Activated CD4-positive, alpha-beta T cell treated with anti-CD3 and anti-CD28 coated beads for 36 hours (primary cell): ENCODE measurements around the gene KLHL5. TPM values are rescaled to one million over a fixed set of nuclear protein-coding genes. Genes with fewer than 3 reads are reported as not detected.

ENCODE experiments used
- ATAC-seq: fragments of 200-7000 bp; cut with Tn5 transposase; one replicate; pipeline ENCODE4 v1.10.0; 2021; ENCODE audit warnings: mild to moderate bottlenecking, moderate library complexity
- CTCF ChIA-PET: fragments of 350-600 bp; sonication (Branson Sonifier 250); formaldehyde crosslinking; loops from one replicate; lab custom pipeline; 2021; ENCODE audit warnings: antibody characterized with exemption; lab: Charles Lee
- POLR2A ChIA-PET: fragments of 350-600 bp; sonication (Branson Sonifier 250); formaldehyde crosslinking; loops from one replicate; lab custom pipeline; 2021; ENCODE audit warnings: antibody characterized with exemption, inconsistent platforms; lab: Charles Lee
- DNase-seq: peaks from one replicate; pipeline ENCODE4 v3.0.0-alpha.2; 2020
- H3K27ac Mint-ChIP-seq: one replicate; pipeline ENCODE4 v1.8.0; 2021; ENCODE audit warnings: mixed read lengths
- H3K27me3 Mint-ChIP-seq: one replicate; pipeline ENCODE4 v1.8.0; 2021; ENCODE audit warnings: mixed read lengths
- H3K36me3 Mint-ChIP-seq: one replicate; pipeline ENCODE4 v1.8.0; 2021; ENCODE audit warnings: low read depth, mixed read lengths
- H3K4me1 Mint-ChIP-seq: one replicate; pipeline ENCODE4 v1.8.0; 2021; ENCODE audit warnings: mixed read lengths
- H3K4me3 Mint-ChIP-seq: one replicate; pipeline ENCODE4 v1.8.0; 2021; ENCODE audit warnings: mild to moderate bottlenecking, moderate library complexity, mixed read lengths
- H3K9me3 Mint-ChIP-seq: one replicate; pipeline ENCODE4 v1.8.0; 2021; ENCODE audit warnings: low read depth, mixed read lengths
- intact Hi-C, 2 experiments: fragments of 100-400 bp; cut with DNase I in 1 of 2; cut with micrococcal nuclease in 1 of 2; formaldehyde crosslinking; loops; one replicate each; pipeline versions ENCODE4 v1.14.2 to v1.15.1; 2022 to 2024; cut with DNase I, micrococcal nuclease
- total RNA-seq, 2 experiments: library from RNA; stranded (reverse); gene quantifications; one replicate each; pipeline ENCODE4 v1.2.3, GENCODE V29; 2021

KLHL5 gene
- total RNA-seq, 2 experiments from 2014 or later: 11.6 to 14.3 TPM

- Mint-ChIP-seq H3K27me3 (no peaks in the 10 kb centered on the region), H3K4me3 (no peak overlapping the region), H3K36me3 (no peaks in the 10 kb centered on the region), H3K27ac (no peak overlapping the region), H3K4me1 (peaks cover 15% of the 10 kb centered on the region), H3K9me3 (no peaks in the 10 kb centered on the region)
- ATAC-seq: no peak
- ChIA-PET CTCF (no interaction called here), POLR2A (no interaction called here)
- intact Hi-C loops: no loop called here
- DNase-seq: no peak
Measured at GRCh38 chr4:39056023-39056422, 6.0 kb upstream of the KLHL5 start.

GRCh38 chr4:39061457-39061856 is 575 bp upstream of the KLHL5 start:
- Mint-ChIP-seq H3K27ac (no peak overlapping the region), H3K27me3 (no peaks in the 10 kb centered on the region), H3K36me3 (peaks cover 2% of the 10 kb centered on the region), H3K4me3 (no peak overlapping the region), H3K4me1 (peaks cover 28% of the 10 kb centered on the region), H3K9me3 (no peaks in the 10 kb centered on the region)
- no peak for ATAC-seq
- CTCF ChIA-PET: interaction anchor here (0.7 kb wide), 1 partner anchor 172 kb away, joined by 4 read pairs; no protein-coding TSS in a partner anchor
- no peak for DNase-seq
- POLR2A ChIA-PET: no interaction called here
- intact Hi-C loops: no loop called here

DNA sequence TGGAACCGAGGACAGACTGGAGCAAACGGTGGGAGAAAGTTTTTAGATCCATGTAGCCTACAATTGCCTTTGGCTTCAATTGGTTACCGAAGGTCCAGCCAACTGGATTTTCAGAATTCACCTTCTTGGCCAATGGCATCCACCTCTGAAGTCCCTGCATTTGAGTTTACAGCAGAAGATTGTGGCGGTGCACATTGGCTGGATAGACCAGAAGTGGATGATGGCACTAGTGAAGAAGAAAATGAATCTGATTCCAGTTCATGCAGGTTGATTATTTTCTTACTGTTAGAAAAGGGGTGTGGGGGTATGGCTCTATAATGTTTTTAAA is 702 bp downstream of the KLHL5 start:
- Mint-ChIP-seq H3K4me3 (no peak overlapping the region), H3K4me1 (peaks cover 25% of the 10 kb centered on the region), H3K36me3 (peaks cover 2% of the 10 kb centered on the region), H3K27ac (no peak overlapping the region), H3K27me3 (no peaks in the 10 kb centered on the region), H3K9me3 (no peaks in the 10 kb centered on the region)
- POLR2A ChIA-PET: no interaction called here
- intact Hi-C loops: no loop called here
- no peak for DNase-seq
- CTCF ChIA-PET: interaction anchor here (1.4 to 2.0 kb wide), 2 partner anchors 11 to 160 kb away, joined by 3 to 9 read pairs; no protein-coding TSS in a partner anchor
- ATAC-seq: no peak

GRCh38 chr4:39063430-39063829 is 1.4 kb downstream of the KLHL5 start:
- peaks cover 29% of the 10 kb centered on the region for H3K4me1 Mint-ChIP-seq
- H3K4me3 Mint-ChIP-seq: no peak overlapping the region
- no peaks in the 10 kb centered on the region for H3K27me3 Mint-ChIP-seq
- intact Hi-C loops: no loop called here
- H3K36me3 Mint-ChIP-seq: peaks cover 2% of the 10 kb centered on the region
- POLR2A ChIA-PET: no interaction called here
- DNase-seq: no peak
- H3K27ac Mint-ChIP-seq: no peak overlapping the region
- CTCF ChIA-PET: interaction anchor here (1.1 to 2.0 kb wide), 4 partner anchors 12 to 161 kb away, joined by 3 to 9 read pairs (median 3); no protein-coding TSS in a partner anchor
- no peak for ATAC-seq
- no peaks in the 10 kb centered on the region for H3K9me3 Mint-ChIP-seq

DNA sequence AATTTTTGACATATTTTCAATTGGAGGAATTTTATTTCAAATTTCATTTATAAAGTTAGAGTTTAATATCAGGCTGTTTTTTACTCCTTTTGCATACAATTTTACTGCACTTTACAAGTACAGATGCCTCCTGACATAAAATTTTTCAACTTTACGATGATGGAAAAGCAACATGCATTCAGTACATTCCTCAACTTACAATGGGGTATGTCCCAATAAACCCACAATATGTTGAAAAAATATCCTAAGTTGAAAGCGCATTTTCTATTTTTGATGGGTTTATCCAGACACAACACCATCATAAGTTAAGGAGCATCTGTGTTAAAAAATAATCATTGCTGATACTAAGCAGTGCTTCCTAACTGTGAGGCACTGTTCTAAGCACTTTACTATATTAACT is 4.3 kb downstream of the KLHL5 start:
- Mint-ChIP-seq H3K9me3 (no peaks in the 10 kb centered on the region), H3K4me1 (peaks cover 21% of the 10 kb centered on the region), H3K27ac (no peak overlapping the region), H3K4me3 (no peak overlapping the region), H3K27me3 (no peaks in the 10 kb centered on the region), H3K36me3 (peaks cover 4% of the 10 kb centered on the region)
- DNase-seq: no peak
- ATAC-seq: no peak
- ChIA-PET CTCF (no interaction called here), POLR2A (no interaction called here)
- intact Hi-C loops: no loop called here

GRCh38 chr4:39067031-39067430 is 5.0 kb downstream of the KLHL5 start:
- ChIA-PET CTCF (no interaction called here), POLR2A (no interaction called here)
- DNase-seq: no peak
- ATAC-seq: no peak
- no peak overlapping the region for H3K4me3 Mint-ChIP-seq
- intact Hi-C loops: no loop called here
- no peak overlapping the region for H3K27ac Mint-ChIP-seq
- H3K36me3 Mint-ChIP-seq: peaks cover 4% of the 10 kb centered on the region
- no peaks in the 10 kb centered on the region for H3K9me3 Mint-ChIP-seq
- peaks cover 16% of the 10 kb centered on the region for H3K4me1 Mint-ChIP-seq
- H3K27me3 Mint-ChIP-seq: no peaks in the 10 kb centered on the region

GRCh38 chr4:39067451-39067850 is 5.4 kb downstream of the KLHL5 start:
- no peak overlapping the region for H3K27ac Mint-ChIP-seq
- peaks cover 13% of the 10 kb centered on the region for H3K4me1 Mint-ChIP-seq
- no peak overlapping the region for H3K4me3 Mint-ChIP-seq
- DNase-seq (no peak), ATAC-seq (no peak)
- no peaks in the 10 kb centered on the region for H3K27me3 Mint-ChIP-seq
- intact Hi-C loops: no loop called here
- H3K36me3 Mint-ChIP-seq: peaks cover 3% of the 10 kb centered on the region
- ChIA-PET CTCF (interaction anchor here (0.7 kb wide), 1 partner anchor 14 kb away, joined by 3 read pairs; no protein-coding TSS in a partner anchor), POLR2A (no interaction called here)
- H3K9me3 Mint-ChIP-seq: no peaks in the 10 kb centered on the region

DNA sequence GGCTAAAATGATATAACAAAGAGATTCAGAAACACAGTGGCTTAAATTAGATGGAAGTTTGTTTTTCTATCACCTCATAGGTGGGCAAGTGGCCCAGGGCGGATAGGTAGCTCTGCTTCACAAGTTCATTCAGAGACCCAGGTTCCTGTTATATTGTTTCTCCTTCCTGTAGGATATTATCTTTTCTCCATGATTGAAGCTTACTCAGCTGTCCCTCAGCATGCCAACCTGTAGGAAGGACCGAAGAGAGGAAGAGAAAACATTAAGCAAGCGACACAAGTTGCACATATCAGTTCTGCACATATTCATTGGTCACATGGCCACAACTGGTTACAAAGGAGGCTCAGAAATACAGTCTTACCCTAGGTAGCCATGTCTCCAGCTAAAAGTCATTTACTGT is 6.9 kb downstream of the KLHL5 start:
- CTCF ChIA-PET: no interaction called here
- no peaks in the 10 kb centered on the region for H3K27me3 Mint-ChIP-seq
- peaks cover 5% of the 10 kb centered on the region for H3K4me1 Mint-ChIP-seq
- intact Hi-C loops: no loop called here
- H3K9me3 Mint-ChIP-seq: no peaks in the 10 kb centered on the region
- ATAC-seq (no peak), DNase-seq (no peak)
- POLR2A ChIA-PET: no interaction called here
- no peak overlapping the region for H3K4me3 Mint-ChIP-seq
- no peak overlapping the region for H3K27ac Mint-ChIP-seq
- peaks cover 2% of the 10 kb centered on the region for H3K36me3 Mint-ChIP-seq

- Mint-ChIP-seq H3K27ac (no peak overlapping the region), H3K36me3 (peaks cover 24% of the 10 kb centered on the region), H3K9me3 (no peaks in the 10 kb centered on the region), H3K27me3 (no peaks in the 10 kb centered on the region), H3K4me3 (no peak overlapping the region), H3K4me1 (no peaks in the 10 kb centered on the region)
- no peak for ATAC-seq
- CTCF ChIA-PET: interaction anchor here (0.9 to 1.2 kb wide), 2 partner anchors 8 to 54 kb away, joined by 3 to 4 read pairs; no protein-coding TSS in a partner anchor
- no peak for DNase-seq
- POLR2A ChIA-PET: no interaction called here
- intact Hi-C loops: no loop called here
Measured at GRCh38 chr4:39078829-39079228, 16.8 kb downstream of the KLHL5 start.

GRCh38 chr4:39083164-39083563 is 21.1 kb downstream of the KLHL5 start:
- Mint-ChIP-seq H3K36me3 (peaks cover 17% of the 10 kb centered on the region), H3K4me1 (no peaks in the 10 kb centered on the region), H3K27ac (no peak overlapping the region), H3K9me3 (no peaks in the 10 kb centered on the region), H3K4me3 (no peak overlapping the region), H3K27me3 (no peaks in the 10 kb centered on the region)
- ChIA-PET CTCF (interaction anchor here (3.4 kb wide), 1 partner anchor 181 kb away, joined by 11 read pairs; no protein-coding TSS in a partner anchor), POLR2A (no interaction called here)
- ATAC-seq (no peak), DNase-seq (no peak)
- intact Hi-C loops: no loop called here

- peaks cover 22% of the 10 kb centered on the region for H3K36me3 Mint-ChIP-seq
- ChIA-PET CTCF (no interaction called here), POLR2A (no interaction called here)
- no peaks in the 10 kb centered on the region for H3K27me3 Mint-ChIP-seq
- no peaks in the 10 kb centered on the region for H3K9me3 Mint-ChIP-seq
- DNase-seq: no peak
- no peak overlapping the region for H3K4me3 Mint-ChIP-seq
- no peaks in the 10 kb centered on the region for H3K4me1 Mint-ChIP-seq
- intact Hi-C loops: no loop called here
- no peak overlapping the region for H3K27ac Mint-ChIP-seq
- no peak for ATAC-seq
Measured at GRCh38 chr4:39085891-39086290, 23.9 kb downstream of the KLHL5 start.

DNA sequence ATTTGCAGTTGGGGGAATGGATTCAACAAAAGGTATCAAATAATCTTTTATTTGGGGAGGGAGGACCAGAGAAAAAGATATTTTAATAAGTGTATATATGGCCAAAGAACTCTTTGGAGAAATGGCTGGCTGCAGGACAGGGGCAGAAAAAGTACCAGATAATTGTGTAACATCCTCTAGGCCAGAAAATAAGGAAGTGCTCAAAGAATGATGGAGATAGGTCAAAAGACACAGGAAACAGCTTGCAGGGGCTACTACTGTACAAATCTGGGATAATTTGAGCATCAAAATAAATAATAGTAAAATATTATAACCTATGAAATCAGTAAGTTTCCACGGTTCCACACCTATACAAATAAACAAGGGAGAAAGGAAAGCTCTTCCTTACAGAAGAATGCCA is 34.8 kb downstream of the KLHL5 start:
- CTCF ChIA-PET: interaction anchor here (1.5 kb wide), 1 partner anchor 235 kb away, joined by 5 read pairs; no protein-coding TSS in a partner anchor

More for the DNA sequence above, 34.8 kb downstream of the KLHL5 start:
- Mint-ChIP-seq H3K9me3 (no peaks in the 10 kb centered on the region), H3K27ac (no peak overlapping the region), H3K27me3 (no peaks in the 10 kb centered on the region), H3K4me1 (no peaks in the 10 kb centered on the region), H3K36me3 (peaks cover 10% of the 10 kb centered on the region), H3K4me3 (no peak overlapping the region)
- DNase-seq: no peak
- no peak for ATAC-seq
- intact Hi-C loops: no loop called here
- POLR2A ChIA-PET: no interaction called here
